GM23248 (cell line): Measurements from ENCODE around the gene RNF157. TPM values are rescaled to one million over a fixed set of nuclear protein-coding genes. Genes with fewer than 3 reads are reported as not detected.

Experiments
- DNase-seq: peaks from one replicate; pipeline ENCODE4 v3.0.0-alpha.2; 2015
- H2AFZ ChIP-seq: fragments of 200-600 bp; sonication (generic); 2 replicates; pipeline ENCODE4 v1.6.1; 2016; ENCODE audit warnings: antibody characterized with exemption
- H3F3A ChIP-seq: fragments of 200-600 bp; sonication (generic); 2 replicates; pipeline ENCODE4 v1.6.1; 2016; ENCODE audit warnings: mild to moderate bottlenecking, antibody characterized with exemption, mixed run types; ENCODE audit not compliant: insufficient read depth
- H3K27ac ChIP-seq: fragments of 200-600 bp; sonication (generic); 2 replicates; pipeline ENCODE4 v1.5.1; 2016; ENCODE audit warnings: mild to moderate bottlenecking
- H3K27me3 ChIP-seq: fragments of 200-600 bp; sonication (generic); replicated peaks from 2 replicates; pipeline ENCODE4 v1.6.1; 2016; ENCODE audit warnings: mild to moderate bottlenecking; ENCODE audit not compliant: insufficient read depth
- H3K36me3 ChIP-seq: fragments of 200-600 bp; sonication (generic); 2 replicates; pipeline ENCODE4 v1.6.1; 2016; ENCODE audit warnings: low read depth, mild to moderate bottlenecking
- H3K4me1 ChIP-seq: fragments of 200-600 bp; sonication (generic); 2 replicates; pipeline ENCODE4 v1.6.1; 2016; ENCODE audit warnings: mild to moderate bottlenecking; ENCODE audit not compliant: insufficient read depth
- H3K4me2 ChIP-seq: fragments of 200-600 bp; sonication (generic); one replicate; pipeline ENCODE4 v1.6.1; 2016; ENCODE audit warnings: mild to moderate bottlenecking; ENCODE audit not compliant: unreplicated experiment
- H3K4me3 ChIP-seq: fragments of 200-600 bp; sonication (generic); 2 replicates; pipeline ENCODE4 v1.5.1; 2016; ENCODE audit warnings: mild to moderate bottlenecking
- H3K79me2 ChIP-seq: fragments of 200-600 bp; sonication (generic); 2 replicates; pipeline ENCODE4 v1.6.1; 2016; ENCODE audit warnings: mild to moderate bottlenecking; ENCODE audit not compliant: insufficient read depth
- H3K9ac ChIP-seq: fragments of 200-600 bp; sonication (generic); 2 replicates; pipeline ENCODE4 v1.6.1; 2016; ENCODE audit warnings: mild to moderate bottlenecking
- H3K9me2 ChIP-seq: fragments of 200-600 bp; sonication (generic); 2 replicates; pipeline ENCODE4 v1.6.1; 2016; ENCODE audit warnings: mixed run types, mild to moderate bottlenecking, moderate library complexity; ENCODE audit not compliant: insufficient read depth
- H3K9me3 ChIP-seq: fragments of 200-600 bp; sonication (generic); one replicate; pipeline ENCODE4 v1.6.1; 2017; ENCODE audit warnings: low read depth
- H4K20me1 ChIP-seq: fragments of 200-600 bp; sonication (generic); 2 replicates; pipeline ENCODE4 v1.6.0; 2016; ENCODE audit not compliant: insufficient read depth
- EZH2 ChIP-seq: fragments of 200-600 bp; sonication (generic); IDR thresholded peaks from 2 replicates; pipeline ENCODE4 v1.6.1; 2018; ENCODE audit warnings: antibody characterized with exemption, mild to moderate bottlenecking; ENCODE audit not compliant: insufficient read depth, poor library complexity, severe bottlenecking
- EZH2phosphoT487 ChIP-seq: fragments of 200-600 bp; sonication (generic); IDR thresholded peaks from 2 replicates; pipeline ENCODE4 v1.6.1; 2018; ENCODE audit warnings: antibody characterized with exemption, moderate library complexity, mild to moderate bottlenecking, low read depth; ENCODE audit not compliant: insufficient read depth
- WGBS, 2 experiments: methylation state at CpG; one replicate each; pipeline ENCODE4 v1.1.6; 2015 to 2017; ENCODE audit warnings: low lambda C conversion rate in 2 of 2, low coverage in 1 of 2; ENCODE audit errors: missing lambda C conversion rate in 2 of 2; 5-methylcytosine and 5-hydroxymethylcytosine counted together
- in situ Hi-C: fragments of 300-500 bp; cut with MboI; formaldehyde crosslinking; loops from 2 replicates; pipeline ENCODE4 v1.15.0; 2020
- polyA plus RNA-seq: library from polyadenylated mRNA; unstranded; fragments of >200 nt; fragmentation: Nextera tagmentation; extraction: Ambion mirVana; gene quantifications from 2 replicates; pipeline ENCODE4 v1.2.1, GENCODE V29; 2016
- total RNA-seq: library from RNA; depleted of rRNA; stranded (reverse); fragments of >200 nt; shearing (Covaris generic); gene quantifications from 2 replicates; pipeline ENCODE4 v1.2.3, GENCODE V29; 2014

Gene RNF157
- total and polyA plus RNA-seq, 2 experiments from 2014 or later, result 0.31 to 4.0 TPM

- Histone ChIP-seq H3K9me3 (no peaks in the 10 kb centered on the region), H3K36me3 (no peaks in the 10 kb centered on the region), H3F3A (no peaks in the 10 kb centered on the region), H3K27ac (no peak overlapping the region), H3K4me3 (no peak overlapping the region), H4K20me1 (no peaks in the 10 kb centered on the region), H3K27me3 (no peaks in the 10 kb centered on the region; the same call in 1 of the 2 replicates), H3K4me2 (no peak overlapping the region), H3K4me1 (peaks cover 4% of the 10 kb centered on the region; the same call in 1 of the 2 replicates), H3K9me2 (no peaks in the 10 kb centered on the region), H3K9ac (no peak overlapping the region), H2AFZ (no peak overlapping the region), H3K79me2 (no peaks in the 10 kb centered on the region)
- 77 to 79% methylated on average over 8 of the region's 8 CpGs for WGBS, 2 experiments
- no peak for DNase-seq
- no peak for TF ChIP-seq EZH2phosphoT487
- TF ChIP-seq EZH2, result no peak
- in situ Hi-C loops, result no loop called here
Observed at GRCh38 chr17:76160896-76161528, 79.3 kb downstream of the RNF157 start.

GRCh38 chr17:76159157-76159556 is 81.1 kb downstream of the RNF157 start:
- H3K9me3 ChIP-seq, result no peaks in the 10 kb centered on the region
- H3K4me1 ChIP-seq, result no peaks in the 10 kb centered on the region
- no peaks in the 10 kb centered on the region for H3K79me2 ChIP-seq
- WGBS, 2 experiments, result 63 to 68% methylated on average over 9 of the region's 9 CpGs
- no peaks in the 10 kb centered on the region for H4K20me1 ChIP-seq
- H3K27ac ChIP-seq, result no peak overlapping the region
- no peak overlapping the region for H3K4me3 ChIP-seq
- H3F3A ChIP-seq, result no peaks in the 10 kb centered on the region
- H3K27me3 ChIP-seq, result no peaks in the 10 kb centered on the region; the same call in 1 of the 2 replicates
- H2AFZ ChIP-seq, result no peak overlapping the region
- H3K9ac ChIP-seq, result no peak overlapping the region
- TF ChIP-seq EZH2 (no peak), EZH2phosphoT487 (no peak)
- H3K36me3 ChIP-seq, result no peaks in the 10 kb centered on the region
- DNase-seq, result no peak
- no peak overlapping the region for H3K4me2 ChIP-seq
- H3K9me2 ChIP-seq, result no peaks in the 10 kb centered on the region
- in situ Hi-C loops, result no loop called here

GRCh38 chr17:76157759-76158158 is 82.5 kb downstream of the RNF157 start:
- H3K4me2 ChIP-seq, result no peak overlapping the region

GRCh38 chr17:76156662-76156991 is 83.7 kb downstream of the RNF157 start:
- TF ChIP-seq EZH2phosphoT487 (no peak), EZH2 (no peak)
- 75 to 84% methylated on average over 8 of the region's 8 CpGs for WGBS, 2 experiments
- in situ Hi-C loops, result no loop called here

More at GRCh38 chr17:76157759-76158158, 82.5 kb downstream of the RNF157 start:
- Histone ChIP-seq H3K36me3 (no peaks in the 10 kb centered on the region), H2AFZ (no peak overlapping the region), H3F3A (no peaks in the 10 kb centered on the region), H3K9me3 (no peaks in the 10 kb centered on the region), H3K9ac (no peak overlapping the region), H3K27me3 (no peaks in the 10 kb centered on the region; the same call in 1 of the 2 replicates), H3K4me3 (no peak overlapping the region), H3K27ac (no peak overlapping the region), H3K4me1 (no peaks in the 10 kb centered on the region), H3K79me2 (no peaks in the 10 kb centered on the region), H3K9me2 (no peaks in the 10 kb centered on the region), H4K20me1 (no peaks in the 10 kb centered on the region)
- 73 to 77% methylated on average over 5 of the region's 5 CpGs for WGBS, 2 experiments
- no peak for DNase-seq
- no peak for TF ChIP-seq EZH2
- no peak for TF ChIP-seq EZH2phosphoT487
- in situ Hi-C loops, result no loop called here

More at GRCh38 chr17:76156662-76156991, 83.7 kb downstream of the RNF157 start:
- Histone ChIP-seq H3K27me3 (no peaks in the 10 kb centered on the region; the same call in 1 of the 2 replicates), H3K9ac (no peak overlapping the region), H3K9me3 (no peaks in the 10 kb centered on the region), H3K9me2 (no peaks in the 10 kb centered on the region), H3K4me1 (no peaks in the 10 kb centered on the region), H2AFZ (no peak overlapping the region), H3K36me3 (no peaks in the 10 kb centered on the region), H3K79me2 (no peaks in the 10 kb centered on the region), H3K27ac (no peak overlapping the region), H4K20me1 (no peaks in the 10 kb centered on the region), H3F3A (no peaks in the 10 kb centered on the region), H3K4me2 (no peak overlapping the region), H3K4me3 (no peak overlapping the region)
- DNase-seq, result no peak
